NCI-H2081 treated with DMSO at 0.1 percent for 48 hours (cell line): ENCODE results near the gene MYOM1.

ENCODE experiments used
- DNase-seq: peaks from one replicate; lab custom pipeline; 2025; lab: John Stamatoyannopoulos, UW

MYOM1 gene

GRCh38 chr18:3150688-3151087 lies 69.1 kb downstream of the MYOM1 start:
- DNase-seq: no peak

- DNase-seq: no peak
These were observed 69.5 kb downstream of the MYOM1 start for GRCh38 chr18:3150274-3150673.

GRCh38 chr18:3148930-3149535 lies 70.7 kb downstream of the MYOM1 start:
- no peak for DNase-seq

GRCh38 chr18:3147935-3148554 lies 71.7 kb downstream of the MYOM1 start:
- DNase-seq: no peak

GRCh38 chr18:3140986-3141639 lies 78.7 kb downstream of the MYOM1 start:
- DNase-seq: no peak

GRCh38 chr18:3140342-3140741 lies 79.4 kb downstream of the MYOM1 start:
- DNase-seq: no peak

- no peak for DNase-seq
These were observed 80.4 kb downstream of the MYOM1 start for GRCh38 chr18:3139406-3139805.

- no peak for DNase-seq
These were observed 81.3 kb downstream of the MYOM1 start for GRCh38 chr18:3138274-3138975.

- DNase-seq: no peak
These were observed 84.2 kb downstream of the MYOM1 start for GRCh38 chr18:3135536-3135935.

GRCh38 chr18:3132700-3133099 lies 87.1 kb downstream of the MYOM1 start:
- no peak for DNase-seq

- DNase-seq: no peak
These were observed 89.4 kb downstream of the MYOM1 start for GRCh38 chr18:3130344-3130743.

GRCh38 chr18:3129053-3129864 lies 90.5 kb downstream of the MYOM1 start:
- no peak for DNase-seq

- no peak for DNase-seq
These were observed 93.2 kb downstream of the MYOM1 start for GRCh38 chr18:3126457-3127097.

GRCh38 chr18:3124822-3125221 lies 94.9 kb downstream of the MYOM1 start:
- DNase-seq: no peak

- DNase-seq: no peak
These were observed 96.9 kb downstream of the MYOM1 start for GRCh38 chr18:3122851-3123250.

- no peak for DNase-seq
These were observed 98.5 kb downstream of the MYOM1 start for GRCh38 chr18:3121259-3121658.

GRCh38 chr18:3120356-3120755 lies 99.4 kb downstream of the MYOM1 start:
- no peak for DNase-seq

- no peak for DNase-seq
These were observed 100.1 kb downstream of the MYOM1 start for GRCh38 chr18:3119401-3120341.

- no peak for DNase-seq
These were observed 101.4 kb downstream of the MYOM1 start for GRCh38 chr18:3118195-3119010.
